Measurements from ENCODE around the gene TRMT61B.

- TF ChIP-seq CTCF (IDR thresholded peaks at IDR 0.05) (no peak), POLR2A (IDR thresholded peaks at IDR 0.05) (no peak), EP300 (IDR thresholded peaks at IDR 0.05) (no peak), POLR2AphosphoS5 (IDR thresholded peaks at IDR 0.05) (no peak)
Measured at GRCh38 chr2:28901202-28901601, 31.1 kb upstream of the TRMT61B start.

Measured in gastroesophageal sphincter (tissue), 3 donors.